Peyer's patch (tissue), 4 donors: Measurements from ENCODE around the gene CARMIL3. TPM values are rescaled to one million over a fixed set of nuclear protein-coding genes. Genes with fewer than 3 reads are reported as not detected.

ENCODE experiments used
- DNase-seq, 3 donors: peaks; one replicate each; pipeline ENCODE4 v3.0.0-alpha.2; 2017 to 2019
- H3K27ac ChIP-seq, 4 donors: fragments of 200-600 bp; sonication (generic); one replicate each; pipeline ENCODE4 v1.5.1; 2016 to 2019
- H3K27me3 ChIP-seq, 2 donors: fragments of 200-600 bp; sonication (generic); one replicate each; pipeline ENCODE4 v1.5.1; 2019
- H3K36me3 ChIP-seq, 3 donors: fragments of 200-600 bp; sonication (generic); one replicate each; pipeline ENCODE4 v1.5.1; 2016 to 2019
- H3K4me1 ChIP-seq, 4 donors: fragments of 200-600 bp; sonication (generic); one replicate each; pipeline ENCODE4 v1.5.1; 2016 to 2019
- H3K4me3 ChIP-seq, 4 donors: fragments of 200-600 bp; sonication (generic); 1 replicate in 3 of 4; 2 replicates in 1 of 4; pipeline ENCODE4 v1.5.1; 2016 to 2019; ENCODE audit warnings: mild to moderate bottlenecking in 1 of 4
- H3K9me3 ChIP-seq, 4 donors: fragments of 200-600 bp; sonication (generic); one replicate each; pipeline ENCODE4 v1.5.1; 2016 to 2019; ENCODE audit warnings: mild to moderate bottlenecking in 1 of 4
- CTCF ChIP-seq, 6 experiments: fragments of 450-650 bp in 4 of 6; fragments of 200-600 bp in 2 of 6; sonication (generic) in 1 of 6; IDR thresholded peaks; one replicate each; pipeline ENCODE4 v1.5.1; 2017 to 2019; ENCODE audit warnings: antibody characterized with exemption in 6 of 6, mild to moderate bottlenecking in 3 of 6, moderate library complexity in 1 of 6
- POLR2A ChIP-seq, 2 donors: fragments of 450-650 bp; IDR thresholded peaks; one replicate each; pipeline ENCODE4 v1.5.1; 2017; ENCODE audit warnings: antibody characterized with exemption in 2 of 2, mild to moderate bottlenecking in 2 of 2, moderate library complexity in 2 of 2
- total RNA-seq, 4 donors: library from RNA; depleted of rRNA; stranded (reverse); fragments of >200 nt; gene quantifications; one replicate each; pipeline ENCODE4 v1.1.0, GENCODE V29; 2016

Gene CARMIL3
- total RNA-seq, 4 donors from 2014 or later: 1.3 to 5.8 (median 2.8) TPM

- no peak for TF ChIP-seq CTCF (IDR thresholded peaks at IDR 0.05)
- no peak for TF ChIP-seq POLR2A (IDR thresholded peaks at IDR 0.05)
- H3K36me3 ChIP-seq: no peaks in the 10 kb centered on the region
- no peak overlapping the region for H3K4me3 ChIP-seq
- no peaks in the 10 kb centered on the region for H3K9me3 ChIP-seq
- no peaks in the 10 kb centered on the region for H3K27me3 ChIP-seq
- peak overlapping the region in 3 of 4 donors; percentile 46 to 89 (median 77) for H3K27ac ChIP-seq
- DNase-seq: peak in 1 of 3 donors; percentile 52
- peaks cover 0 to 25% (median 6%) of the 10 kb centered on the region in 4 donors for H3K4me1 ChIP-seq
These were observed 21.4 kb downstream of the CARMIL3 start for GRCh38 chr14:24072881-24073877.

- Histone ChIP-seq H3K9me3 (no peaks in the 10 kb centered on the region), H3K36me3 (no peaks in the 10 kb centered on the region), H3K4me3 (no peak overlapping the region), H3K27me3 (no peaks in the 10 kb centered on the region), H3K27ac (peak overlapping the region in 3 of 4 donors; percentile 26 to 89 (median 77)), H3K4me1 (peaks cover 0 to 25% (median 6%) of the 10 kb centered on the region in 4 donors)
- DNase-seq: peak in 1 of 3 donors; percentile 79
- TF ChIP-seq CTCF (IDR thresholded peaks at IDR 0.05): no peak
- peak; percentile 50 to 75 for TF ChIP-seq POLR2A (IDR thresholded peaks at IDR 0.05)
These were observed 23.0 kb downstream of the CARMIL3 start for GRCh38 chr14:24074625-24075484.

GRCh38 chr14:24075485-24076301 is 23.9 kb downstream of the CARMIL3 start:
- TF ChIP-seq POLR2A (IDR thresholded peaks at IDR 0.05) (no peak), CTCF (IDR thresholded peaks at IDR 0.05) (no peak)
- Histone ChIP-seq H3K27me3 (no peaks in the 10 kb centered on the region), H3K27ac (peak overlapping the region in 1 of 4 donors; percentile 89), H3K4me3 (no peak overlapping the region), H3K4me1 (peaks cover 0 to 33% (median 7%) of the 10 kb centered on the region in 4 donors), H3K36me3 (no peaks in the 10 kb centered on the region), H3K9me3 (no peaks in the 10 kb centered on the region)
- peak in 1 of 3 donors; percentile 32 for DNase-seq

- Histone ChIP-seq H3K4me1 (peaks cover 0 to 37% (median 8%) of the 10 kb centered on the region in 4 donors), H3K36me3 (no peaks in the 10 kb centered on the region), H3K4me3 (no peak overlapping the region), H3K9me3 (no peaks in the 10 kb centered on the region), H3K27ac (no peak overlapping the region), H3K27me3 (no peaks in the 10 kb centered on the region)
- no peak for DNase-seq
- TF ChIP-seq CTCF (IDR thresholded peaks at IDR 0.05) (no peak), POLR2A (IDR thresholded peaks at IDR 0.05) (no peak)
These were observed 24.4 kb downstream of the CARMIL3 start for GRCh38 chr14:24076302-24076601.

- Histone ChIP-seq H3K27me3 (no peaks in the 10 kb centered on the region), H3K4me3 (no peak overlapping the region), H3K27ac (no peak overlapping the region), H3K9me3 (no peaks in the 10 kb centered on the region), H3K4me1 (peaks cover 0 to 33% (median 10%) of the 10 kb centered on the region in 4 donors), H3K36me3 (no peaks in the 10 kb centered on the region)
- no peak for DNase-seq
- TF ChIP-seq CTCF (IDR thresholded peaks at IDR 0.05) (no peak), POLR2A (IDR thresholded peaks at IDR 0.05) (no peak)
These were observed 25.3 kb downstream of the CARMIL3 start for GRCh38 chr14:24077086-24077485.
